Heart left ventricle (tissue), 16 donors: ENCODE measurements around the gene RAB11FIP4. TPM values are rescaled to one million over a fixed set of nuclear protein-coding genes. Genes with fewer than 3 reads are reported as not detected.

Source experiments
- ATAC-seq, 4 donors: fragments of 200-7000 bp; cut with Tn5 transposase; one replicate each; pipeline ENCODE4 v1.9.1; 2020 to 2022; ENCODE audit warnings: moderate library complexity in 4 of 4, mild to moderate bottlenecking in 3 of 4, moderate number of reproducible peaks in 1 of 4
- DNase-seq, 5 donors: peaks; one replicate each; pipeline ENCODE4 v3.0.0-alpha.2; 2020
- H3K27ac ChIP-seq, 12 donors: fragments of 200-600 bp; sonication (generic) in 4 of 12; one replicate each; pipeline versions ENCODE4 v1.5.0 to v1.8.0; 2016 to 2022; ENCODE audit warnings: mild to moderate bottlenecking in 2 of 12
- H3K27me3 ChIP-seq, 9 donors: fragments of 200-600 bp; sonication (generic) in 2 of 9; one replicate each; pipeline versions ENCODE4 v1.5.1 to v1.8.0; 2016 to 2022; ENCODE audit warnings: mild to moderate bottlenecking in 3 of 9
- H3K36me3 ChIP-seq, 9 donors: fragments of 200-600 bp; sonication (generic) in 2 of 9; one replicate each; pipeline versions ENCODE4 v1.5.0 to v1.8.0; 2018 to 2022; ENCODE audit warnings: mild to moderate bottlenecking in 2 of 9
- H3K4me1 ChIP-seq, 12 donors: fragments of 200-600 bp; sonication (generic) in 4 of 12; one replicate each; pipeline versions ENCODE4 v1.5.0 to v1.8.0; 2016 to 2022; ENCODE audit warnings: mild to moderate bottlenecking in 3 of 12
- H3K4me3 ChIP-seq, 12 donors: fragments of 200-600 bp; sonication (generic) in 4 of 12; one replicate each; pipeline versions ENCODE4 v1.5.0 to v1.8.0; 2017 to 2022; ENCODE audit warnings: mild to moderate bottlenecking in 9 of 12, moderate library complexity in 4 of 12
- H3K9me3 ChIP-seq, 12 donors: fragments of 200-600 bp; sonication (generic) in 4 of 12; one replicate each; pipeline versions ENCODE4 v1.5.0 to v1.8.0; 2016 to 2022; ENCODE audit warnings: mild to moderate bottlenecking in 1 of 12
- CTCF ChIP-seq, 12 donors: fragments of 200-600 bp; sonication (generic) in 4 of 12; IDR thresholded peaks; one replicate each; pipeline versions ENCODE4 v1.5.0 to v1.8.0; 2018 to 2022; ENCODE audit warnings: antibody characterized with exemption in 12 of 12, mild to moderate bottlenecking in 5 of 12
- POLR2A ChIP-seq, 2 donors: fragments of 450-650 bp; IDR thresholded peaks; one replicate each; pipeline ENCODE4 v1.6.1; 2017; ENCODE audit warnings: antibody characterized with exemption in 2 of 2, mild to moderate bottlenecking in 2 of 2, moderate library complexity in 2 of 2
- WGBS, 4 donors: extraction: QIAGEN DNeasy Blood & Tissue Kit in 2 of 4; methylation state at CpG; one replicate each; pipeline versions ENCODE4 v1.1.5 to v1.1.7; 2013 to 2018; 5-methylcytosine and 5-hydroxymethylcytosine counted together
- intact Hi-C, 10 donors: fragments of 100-400 bp; cut with DNase I; formaldehyde crosslinking; loops; one replicate each; pipeline versions ENCODE4 v1.11.1 to v1.14.2; 2022
- polyA plus RNA-seq, 2 donors: library from polyadenylated mRNA; stranded (reverse); fragments of 200-250 nt; gene quantifications; one replicate each; pipeline ENCODE4 v1.2.3, GENCODE V29; 2013
- total RNA-seq, 9 donors: library from RNA; depleted of rRNA in 2 of 9; stranded (reverse); fragments of >200 nt in 2 of 9; fragmentation: NEBNext Ultra II Directional in 3 of 9; extraction: Animal tissue kit (Norgen Biotek cat#: 25700) in 3 of 9; gene quantifications; one replicate each; pipeline versions ENCODE4 v1.1.0 to v1.2.4, GENCODE V29; 2016 to 2023
- donor health status: ischemic (EF 13 %, LVEDD 7.1; RV severe dilation, severe dysfunction).
- donor health status: healthy with polysubstance abuse.
- donor health status: DM: no; HTN: yes; CAD: no.
- donor health status: DM: no; HTN: no; CAD: no.
- donor health status: ischemic (EF 25% LVEDD 6.9; RV normal size, moderate dysfunction).
- donor health status: ischemic (EF 25% LVEDD 5.7; RV mildly dilated, moderate dysfunction).
- donor health status: healthy.
- donor health status: DM: yes; HTN: yes; CAD: no.
- donor health status: ischemic (EF 35%, LVEDD 5.7; RV mildly dilated, moderate dysfunction).
- donor health status: nonischemic (EF 11% LVEDD 7.7; RV severe dilation, severe dysfunction).
- donor health status: DM: yes; HTN: yes; CAD: no.
- donor health status: PGD.
- donor health status: ischemic (EF 29% LVEDD 5.4; RV normal size, mild dysfunction).
- donor health status: nonischemic (EF 23%, LVEDD 6.1; RV moderate dilation, normal function).

The RAB11FIP4 gene
- total and polyA plus RNA-seq, 11 donors = 1.5 to 13.7 (median 8.3) TPM

GRCh38 chr17:31397256-31397939 lies 5.9 kb downstream of the RAB11FIP4 start:
- H3K27ac ChIP-seq = no peak overlapping the region
- no peaks in the 10 kb centered on the region for H3K36me3 ChIP-seq
- no peak overlapping the region for H3K4me3 ChIP-seq
- 64 to 81% (median 74%) methylated on average over 8 of the region's 8 CpGs for WGBS, 4 donors
- TF ChIP-seq CTCF (IDR thresholded peaks at IDR 0.05) (no peak), POLR2A (IDR thresholded peaks at IDR 0.05) (no peak)
- H3K27me3 ChIP-seq = peaks cover 0 to 39% (median 16%) of the 10 kb centered on the region in 9 donors
- ATAC-seq (no peak), DNase-seq (no peak)
- intact Hi-C loops = no loop called here
- H3K9me3 ChIP-seq = no peaks in the 10 kb centered on the region
- H3K4me1 ChIP-seq = peaks cover 0 to 3% (median 0%) of the 10 kb centered on the region in 12 donors

GRCh38 chr17:31398381-31399311 lies 7.2 kb downstream of the RAB11FIP4 start:
- H3K27ac ChIP-seq = no peak overlapping the region
- no peaks in the 10 kb centered on the region for H3K9me3 ChIP-seq
- intact Hi-C loops = no loop called here
- no peaks in the 10 kb centered on the region for H3K4me1 ChIP-seq
- ATAC-seq = no peak
- no peak for TF ChIP-seq CTCF (IDR thresholded peaks at IDR 0.05)
- 79 to 85% (median 80%) methylated on average over 18 to 21 of the region's 21 CpGs for WGBS, 4 donors
- peaks cover 0 to 28% (median 5%) of the 10 kb centered on the region in 9 donors for H3K27me3 ChIP-seq
- no peaks in the 10 kb centered on the region for H3K36me3 ChIP-seq
- no peak overlapping the region for H3K4me3 ChIP-seq
- DNase-seq = no peak

- Histone ChIP-seq H3K27ac (no peak overlapping the region), H3K4me1 (no peaks in the 10 kb centered on the region), H3K27me3 (peaks cover 0 to 17% (median 0%) of the 10 kb centered on the region in 9 donors), H3K9me3 (no peaks in the 10 kb centered on the region), H3K4me3 (no peak overlapping the region), H3K36me3 (no peaks in the 10 kb centered on the region)
- TF ChIP-seq CTCF (IDR thresholded peaks at IDR 0.05) = no peak
- no peak for TF ChIP-seq POLR2A (IDR thresholded peaks at IDR 0.05)
- ATAC-seq (no peak), DNase-seq (no peak)
- intact Hi-C loops = no loop called here
- 61 to 79% (median 65%) methylated on average over 11 of the region's 11 CpGs for WGBS, 4 donors
Observed at GRCh38 chr17:31400481-31400950, 9.0 kb downstream of the RAB11FIP4 start.
